Chondrocyte (in vitro differentiated cells): Measurements from ENCODE around the gene AKR7A3. TPM values are rescaled to one million over a fixed set of nuclear protein-coding genes. Genes with fewer than 3 reads are reported as not detected.

Experiments
- DNase-seq: peaks from one replicate; pipeline ENCODE4 v3.0.0; 2021; ENCODE audit warnings: mixed read lengths, low spot score
- H3K27ac Mint-ChIP-seq: one replicate; pipeline ENCODE4 v1.8.0; 2021; ENCODE audit warnings: mild to moderate bottlenecking, moderate library complexity, mixed read lengths; ENCODE audit not compliant: unreplicated experiment
- H3K27me3 Mint-ChIP-seq: 2 replicates; pipeline ENCODE4 v1.8.0; 2021; ENCODE audit warnings: low read depth, mixed read lengths
- H3K36me3 Mint-ChIP-seq: 2 replicates; pipeline ENCODE4 v1.8.0; 2021; ENCODE audit warnings: low read depth, mixed read lengths
- H3K4me1 Mint-ChIP-seq: 2 replicates; pipeline ENCODE4 v1.8.0; 2021; ENCODE audit warnings: low read depth, mild to moderate bottlenecking, mixed read lengths
- H3K4me3 Mint-ChIP-seq: one replicate; pipeline ENCODE4 v1.8.0; 2021; ENCODE audit warnings: mild to moderate bottlenecking, moderate library complexity, mixed read lengths; ENCODE audit not compliant: unreplicated experiment
- H3K9me3 Mint-ChIP-seq: 2 replicates; pipeline ENCODE4 v1.8.0; 2021; ENCODE audit warnings: low read depth, mixed read lengths
- CTCF ChIP-seq: fragments of 200-600 bp; sonication (generic); IDR thresholded peaks from 2 replicates; pipeline ENCODE4 v1.5.0; 2021; ENCODE audit warnings: antibody characterized with exemption, mild to moderate bottlenecking, moderate library complexity
- total RNA-seq: library from RNA; stranded (reverse); gene quantifications from 3 replicates; pipeline ENCODE4 v1.2.1, GENCODE V29; 2021

The AKR7A3 gene
- total RNA-seq, 1 donor from 2014 or later, result 0.45 TPM

DNA sequence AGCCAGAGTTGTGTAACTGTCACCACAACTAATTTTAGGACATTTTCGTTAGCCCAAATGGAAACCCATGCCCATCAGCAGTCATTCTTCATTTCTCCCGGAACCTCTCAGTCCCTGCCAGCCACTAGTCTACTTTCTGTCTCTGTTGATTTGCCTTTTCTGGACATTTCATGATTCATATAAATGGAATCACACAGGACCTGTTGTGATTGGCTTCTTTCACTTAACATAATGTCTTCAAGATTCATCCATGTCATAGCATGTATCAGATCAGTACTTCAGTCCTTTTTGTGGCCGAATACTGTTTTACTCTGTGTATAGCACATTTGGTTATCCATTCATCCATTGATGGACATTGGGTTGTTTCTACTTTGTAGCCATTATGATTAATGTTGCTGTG, 30.6 kb upstream of the AKR7A3 start:
- no peaks in the 10 kb centered on the region for H3K27me3 Mint-ChIP-seq
- TF ChIP-seq CTCF, result no peak

GRCh38 chr1:19317126-19317910, 28.7 kb upstream of the AKR7A3 start:
- peak; percentile 59 for DNase-seq
- H3K9me3 Mint-ChIP-seq, result no peaks in the 10 kb centered on the region
- H3K27me3 Mint-ChIP-seq, result no peaks in the 10 kb centered on the region
- TF ChIP-seq CTCF, result no peak
- H3K36me3 Mint-ChIP-seq, result peaks cover 18% of the 10 kb centered on the region
- H3K4me3 Mint-ChIP-seq, result no peak overlapping the region
- no peak overlapping the region for H3K27ac Mint-ChIP-seq
- H3K4me1 Mint-ChIP-seq, result peaks cover 52% of the 10 kb centered on the region

More for the DNA sequence above, 30.6 kb upstream of the AKR7A3 start:
- peaks cover 37% of the 10 kb centered on the region for H3K4me1 Mint-ChIP-seq
- DNase-seq, result no peak
- no peak overlapping the region for H3K4me3 Mint-ChIP-seq
- no peaks in the 10 kb centered on the region for H3K9me3 Mint-ChIP-seq
- no peak overlapping the region for H3K27ac Mint-ChIP-seq
- peaks cover 22% of the 10 kb centered on the region for H3K36me3 Mint-ChIP-seq

DNA sequence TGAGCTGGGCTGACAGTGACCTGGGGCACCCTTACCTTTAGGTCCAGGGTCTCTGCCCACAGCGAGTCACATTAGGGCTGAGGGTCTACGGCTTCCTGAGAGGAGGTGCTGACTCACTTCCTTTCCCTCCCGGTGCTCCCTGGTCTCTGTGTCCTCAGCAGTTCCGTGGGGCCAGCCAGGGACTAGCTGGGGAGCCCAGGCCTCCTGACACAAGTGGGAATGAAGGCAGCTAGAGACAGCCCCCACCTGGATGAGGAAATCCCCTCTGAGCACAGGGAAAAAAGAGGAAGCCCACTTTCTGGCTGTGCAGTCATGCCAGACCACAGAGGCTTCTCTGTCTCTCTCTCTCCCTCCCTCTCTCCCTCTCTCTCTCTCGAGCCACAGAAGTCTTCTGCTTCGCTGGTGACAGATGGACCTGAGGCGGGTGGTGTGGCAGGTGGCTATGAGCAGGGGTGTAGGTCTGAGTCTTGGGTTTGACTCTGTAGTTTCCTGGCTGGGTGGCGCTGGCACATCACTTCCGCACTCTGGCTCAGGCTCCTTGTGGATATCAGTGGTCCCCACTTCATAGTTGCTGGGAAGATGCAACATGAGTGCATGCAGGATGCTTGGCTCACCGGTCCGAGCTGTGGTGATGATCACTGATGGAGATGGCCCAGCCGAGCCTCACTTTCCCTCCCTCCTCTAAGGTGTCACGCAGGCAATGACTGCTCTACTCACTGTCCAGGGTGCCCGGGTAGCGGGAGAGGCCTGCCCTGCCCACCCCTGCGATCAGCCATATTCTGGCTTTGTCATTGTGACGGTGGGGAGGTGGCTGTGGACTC, 27.0 kb upstream of the AKR7A3 start:
- TF ChIP-seq CTCF, result no peak
- Mint-ChIP-seq H3K4me3 (no peak overlapping the region), H3K27ac (no peak overlapping the region)

GRCh38 chr1:19313961-19314882, 25.7 kb upstream of the AKR7A3 start:
- no peaks in the 10 kb centered on the region for H3K27me3 Mint-ChIP-seq
- H3K9me3 Mint-ChIP-seq, result no peaks in the 10 kb centered on the region
- no peak for TF ChIP-seq CTCF
- peaks cover 12% of the 10 kb centered on the region for H3K36me3 Mint-ChIP-seq
- H3K4me3 Mint-ChIP-seq, result peak overlapping the region; percentile 81
- DNase-seq, result no peak
- H3K27ac Mint-ChIP-seq, result peak overlapping the region; percentile 69
- peaks cover 70% of the 10 kb centered on the region for H3K4me1 Mint-ChIP-seq

More for the DNA sequence above, 27.0 kb upstream of the AKR7A3 start:
- H3K36me3 Mint-ChIP-seq, result peaks cover 13% of the 10 kb centered on the region
- no peaks in the 10 kb centered on the region for H3K27me3 Mint-ChIP-seq
- DNase-seq, result peak; percentile 61
- H3K9me3 Mint-ChIP-seq, result no peaks in the 10 kb centered on the region
- peaks cover 62% of the 10 kb centered on the region for H3K4me1 Mint-ChIP-seq

- Mint-ChIP-seq H3K9me3 (no peaks in the 10 kb centered on the region), H3K27ac (peak overlapping the region; percentile 29), H3K36me3 (peaks cover 7% of the 10 kb centered on the region), H3K4me1 (peaks cover 70% of the 10 kb centered on the region), H3K27me3 (no peaks in the 10 kb centered on the region), H3K4me3 (peak overlapping the region; percentile 81)
- no peak for TF ChIP-seq CTCF
- no peak for DNase-seq
Observed at GRCh38 chr1:19313636-19313959, 25.0 kb upstream of the AKR7A3 start.
